SK-N-SH (cell line): ENCODE results near the gene OAS2. TPM values are rescaled to one million over a fixed set of nuclear protein-coding genes. Genes with fewer than 3 reads are reported as not detected.

ENCODE experiments used
- CTCF ChIA-PET: fragments of 300-600, 350-600 bp; formaldehyde crosslinking; extraction: SDS; loops from one replicate; lab custom pipeline; 2021; lab: Yijun Ruan, JAX
- POLR2A ChIA-PET: fragments of 350-600 bp; sonication (Branson Sonifier 250); formaldehyde crosslinking; extraction: SDS; loops from one replicate; lab custom pipeline; 2020; ENCODE audit warnings: antibody characterized with exemption, inconsistent platforms; lab: Yijun Ruan, JAX
- DNase-seq: peaks from one replicate; pipeline ENCODE4 v3.0.0; 2012
- H2AFZ ChIP-seq: fragments of 200-600 bp; sonication (generic); 2 replicates; pipeline ENCODE4 v1.8.1; 2016; ENCODE audit warnings: antibody characterized with exemption, mild to moderate bottlenecking, low read depth
- H3F3A ChIP-seq: fragments of 200-600 bp; sonication (generic); replicated peaks from 2 replicates; pipeline ENCODE3; 2016; ENCODE audit warnings: antibody characterized with exemption, mild to moderate bottlenecking; ENCODE audit not compliant: insufficient read depth
- H3K27ac ChIP-seq, 2 experiments: fragments of 200-500 bp in 1 of 2; fragments of 200-600 bp in 1 of 2; sonication (Bioruptor generic) in 1 of 2; sonication (generic), shearing (Covaris generic) in 1 of 2; 2 replicates each; pipeline versions ENCODE4 v1.5.1 to v1.6.1; 2014 to 2016; ENCODE audit warnings: low read depth in 2 of 2, inconsistent platforms in 1 of 2, low read length in 1 of 2, mild to moderate bottlenecking in 1 of 2, mixed read lengths in 1 of 2
- H3K27me3 ChIP-seq: fragments of 200-600 bp; sonication (generic), shearing (Covaris generic); 2 replicates; pipeline ENCODE4 v1.6.1; 2016; ENCODE audit warnings: mixed run types; ENCODE audit not compliant: insufficient read depth
- H3K36me3 ChIP-seq, 2 experiments: fragments of 200-500 bp in 1 of 2; fragments of 200-600 bp in 1 of 2; sonication (Bioruptor generic) in 1 of 2; sonication (generic) in 1 of 2; replicated peaks in 1 of 2; 2 replicates each; pipeline versions ENCODE3 to v1.5.1; 2014 to 2016; ENCODE audit warnings: low read length in 1 of 2, mild to moderate bottlenecking in 1 of 2; ENCODE audit not compliant: insufficient read depth in 2 of 2, control insufficient read depth in 1 of 2
- H3K4me1 ChIP-seq, 2 experiments: fragments of 200-500 bp in 1 of 2; fragments of 200-600 bp in 1 of 2; sonication (Bioruptor generic) in 1 of 2; sonication (generic), shearing (Covaris generic) in 1 of 2; 2 replicates each; pipeline versions ENCODE4 v1.5.1 to v1.6.1; 2014 to 2016; ENCODE audit warnings: low read depth in 1 of 2, low read length in 1 of 2, mixed run types in 1 of 2; ENCODE audit not compliant: insufficient read depth in 2 of 2, control insufficient read depth in 1 of 2
- H3K4me2 ChIP-seq: fragments of 200-600 bp; sonication (generic), shearing (Covaris generic); 2 replicates; pipeline ENCODE4 v1.6.1; 2017; ENCODE audit warnings: mixed run types
- H3K4me3 ChIP-seq, 2 experiments: fragments of 200-500 bp in 1 of 2; fragments of 200-600 bp in 1 of 2; sonication (Bioruptor generic) in 1 of 2; sonication (generic), shearing (Covaris generic) in 1 of 2; 2 replicates each; pipeline versions ENCODE4 v1.5.1 to v1.8.1; 2014 to 2016; ENCODE audit warnings: low read depth in 2 of 2, inconsistent platforms in 1 of 2, low read length in 1 of 2, mild to moderate bottlenecking in 1 of 2, mixed read lengths in 1 of 2, moderate library complexity in 1 of 2
- H3K79me2 ChIP-seq: fragments of 200-600 bp; sonication (generic); 2 replicates; pipeline ENCODE4 v1.8.1; 2017; ENCODE audit warnings: mild to moderate bottlenecking; ENCODE audit not compliant: insufficient read depth
- H3K9ac ChIP-seq: fragments of 200-600 bp; sonication (generic); 2 replicates; pipeline ENCODE4 v1.6.1; 2017; ENCODE audit warnings: mixed run types
- H3K9me2 ChIP-seq: fragments of 200-600 bp; sonication (generic); 2 replicates; pipeline ENCODE4 v1.6.1; 2017; ENCODE audit warnings: mixed run types
- H3K9me3 ChIP-seq: fragments of 200-600 bp; sonication (generic); 2 replicates; pipeline ENCODE4 v1.6.1; 2017; ENCODE audit warnings: mixed run types, mild to moderate bottlenecking, moderate library complexity
- H4K20me1 ChIP-seq: fragments of 200-600 bp; sonication (generic); 2 replicates; pipeline ENCODE4 v1.6.1; 2017; ENCODE audit warnings: mild to moderate bottlenecking, mixed run types; ENCODE audit not compliant: insufficient read depth
- FOSL2 ChIP-seq: IDR thresholded peaks from 2 replicates; pipeline ENCODE4 v1.4.0; 2012; ENCODE audit warnings: low read depth, mild to moderate bottlenecking, moderate library complexity, borderline replicate concordance
- MEF2A ChIP-seq: IDR thresholded peaks from 2 replicates; pipeline ENCODE4 v1.4.0; 2012; ENCODE audit warnings: low read depth, borderline replicate concordance
- NFIC ChIP-seq: IDR thresholded peaks from 2 replicates; pipeline ENCODE4 v1.4.0; 2012; ENCODE audit warnings: borderline replicate concordance
- NRF1 ChIP-seq: IDR thresholded peaks from 2 replicates; pipeline ENCODE4 v1.6.1; 2012; ENCODE audit warnings: low read depth, mild to moderate bottlenecking, low read length
- RFX5 ChIP-seq: IDR thresholded peaks from 2 replicates; pipeline ENCODE4 v1.6.1; 2012; ENCODE audit warnings: mild to moderate bottlenecking, improper control_type of control experiment, low read length
- RXRA ChIP-seq: IDR thresholded peaks from 2 replicates; pipeline ENCODE4 v1.4.0; 2012; ENCODE audit warnings: low read depth, mild to moderate bottlenecking, borderline replicate concordance
- TAF1 ChIP-seq: IDR thresholded peaks from 2 replicates; pipeline ENCODE4 v1.6.1; 2012; ENCODE audit warnings: low read depth, mild to moderate bottlenecking, low read length, moderate library complexity, borderline replicate concordance
- TCF12 ChIP-seq: IDR thresholded peaks from 2 replicates; pipeline ENCODE4 v1.4.0; 2012
- TEAD4 ChIP-seq: IDR thresholded peaks from 2 replicates; pipeline ENCODE4 v1.4.0; 2012; ENCODE audit warnings: mild to moderate bottlenecking, borderline replicate concordance; ENCODE audit not compliant: insufficient read depth
- WGBS: methylation state at CpG from one replicate; pipeline ENCODE4 v1.1.6; 2017; ENCODE audit warnings: low lambda C conversion rate; 5-methylcytosine and 5-hydroxymethylcytosine counted together
- polyA plus RNA-seq, 3 experiments: library from polyadenylated mRNA; depleted of rRNA; stranded (reverse); fragments of >200 nt; gene quantifications; 2 replicates each; pipeline ENCODE4 v1.2.3, GENCODE V29; 2012
- TF ChIP-seq, protein P1 (sequence below): IDR thresholded peaks from 2 replicates; pipeline ENCODE4; 2012
- TF ChIP-seq, protein P2 (sequence below): IDR thresholded peaks from 2 replicates; pipeline ENCODE4 v1.4.0; 2012; ENCODE audit warnings: low read depth
- TF ChIP-seq, protein P3 (sequence below): fragments of 200-600 bp; sonication (generic); IDR thresholded peaks from 2 replicates; pipeline ENCODE4 v1.6.1; 2017; ENCODE audit warnings: antibody characterized with exemption, mild to moderate bottlenecking, moderate library complexity

Gene OAS2
- polyA plus RNA-seq, 1 of the 3 experiments (the other 2 are of a cell fraction): not detected

DNA sequence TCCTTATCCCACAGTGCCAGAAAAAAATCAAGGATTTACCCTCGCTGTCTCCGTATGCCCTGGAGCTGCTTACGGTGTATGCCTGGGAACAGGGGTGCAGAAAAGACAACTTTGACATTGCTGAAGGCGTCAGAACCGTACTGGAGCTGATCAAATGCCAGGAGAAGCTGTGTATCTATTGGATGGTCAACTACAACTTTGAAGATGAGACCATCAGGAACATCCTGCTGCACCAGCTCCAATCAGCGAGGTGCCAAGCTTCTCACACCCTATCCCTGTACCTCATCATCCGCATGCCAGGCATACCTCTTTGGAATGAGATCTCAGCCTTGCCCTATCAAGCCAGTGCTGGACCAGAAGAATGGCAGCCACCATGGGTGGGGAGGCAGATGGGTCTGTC is 19.2 kb downstream of the OAS2 start (continued):
- TF ChIP-seq, protein P1, sequence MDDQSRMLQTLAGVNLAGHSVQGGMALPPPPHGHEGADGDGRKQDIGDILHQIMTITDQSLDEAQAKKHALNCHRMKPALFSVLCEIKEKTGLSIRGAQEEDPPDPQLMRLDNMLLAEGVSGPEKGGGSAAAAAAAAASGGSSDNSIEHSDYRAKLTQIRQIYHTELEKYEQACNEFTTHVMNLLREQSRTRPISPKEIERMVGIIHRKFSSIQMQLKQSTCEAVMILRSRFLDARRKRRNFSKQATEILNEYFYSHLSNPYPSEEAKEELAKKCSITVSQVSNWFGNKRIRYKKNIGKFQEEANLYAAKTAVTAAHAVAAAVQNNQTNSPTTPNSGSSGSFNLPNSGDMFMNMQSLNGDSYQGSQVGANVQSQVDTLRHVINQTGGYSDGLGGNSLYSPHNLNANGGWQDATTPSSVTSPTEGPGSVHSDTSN: no peak

DNA sequence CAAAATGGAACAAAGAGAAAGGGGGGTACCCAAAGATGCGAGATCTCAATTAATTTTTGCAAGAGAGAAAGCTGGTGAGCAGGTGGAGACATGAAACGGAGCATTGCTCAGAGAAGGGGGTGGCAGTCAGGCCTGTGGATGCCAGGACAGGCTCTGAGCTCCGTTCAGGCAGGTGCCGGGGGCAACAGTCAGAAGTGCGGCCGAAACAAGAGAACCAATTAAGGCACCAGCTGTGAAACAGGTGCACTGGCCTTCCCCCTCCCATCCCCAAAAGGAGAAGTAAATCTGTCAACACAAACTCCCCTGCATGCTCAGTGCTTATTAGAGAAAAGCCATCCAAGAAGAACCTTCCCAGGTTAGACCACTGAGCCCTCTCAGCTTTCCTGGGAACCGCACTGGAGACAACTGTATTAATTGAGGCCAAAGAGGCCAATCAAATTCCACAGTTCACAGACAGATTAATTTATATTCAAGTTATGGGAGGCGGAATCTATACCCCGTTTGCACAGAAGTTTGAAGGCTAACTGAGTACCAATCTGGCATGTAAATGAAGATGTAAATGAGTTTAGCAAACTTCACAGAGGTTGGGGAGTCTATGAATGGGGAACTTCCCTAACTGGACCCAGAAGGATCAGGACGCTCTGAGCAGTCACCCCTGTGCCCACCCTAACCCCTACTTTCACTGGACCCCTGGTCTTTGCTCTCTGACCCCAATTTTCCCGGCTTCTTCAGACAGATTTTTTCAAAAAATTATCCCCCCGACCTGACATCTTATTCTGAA is 20.9 kb downstream of the OAS2 start:
- Histone ChIP-seq H3K36me3 (no peaks in the 10 kb centered on the region), H3K9me2 (no peaks in the 10 kb centered on the region), H3K4me2 (no peak overlapping the region), H3K4me3 (no peak overlapping the region), H4K20me1 (no peaks in the 10 kb centered on the region)
- 26% methylated on average over 12 of the region's 12 CpGs for WGBS
- POLR2A ChIA-PET: no interaction called here
- TF ChIP-seq, protein P1: no peak
- TF ChIP-seq MEF2A (no peak), TEAD4 (no peak), TCF12 (no peak), NFIC (no peak), FOSL2 (no peak), RXRA (no peak), RFX5 (no peak), TAF1 (no peak), NRF1 (no peak)
- TF ChIP-seq, protein P2, sequence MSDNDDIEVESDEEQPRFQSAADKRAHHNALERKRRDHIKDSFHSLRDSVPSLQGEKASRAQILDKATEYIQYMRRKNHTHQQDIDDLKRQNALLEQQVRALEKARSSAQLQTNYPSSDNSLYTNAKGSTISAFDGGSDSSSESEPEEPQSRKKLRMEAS: no peak
- TF ChIP-seq, protein P3, sequence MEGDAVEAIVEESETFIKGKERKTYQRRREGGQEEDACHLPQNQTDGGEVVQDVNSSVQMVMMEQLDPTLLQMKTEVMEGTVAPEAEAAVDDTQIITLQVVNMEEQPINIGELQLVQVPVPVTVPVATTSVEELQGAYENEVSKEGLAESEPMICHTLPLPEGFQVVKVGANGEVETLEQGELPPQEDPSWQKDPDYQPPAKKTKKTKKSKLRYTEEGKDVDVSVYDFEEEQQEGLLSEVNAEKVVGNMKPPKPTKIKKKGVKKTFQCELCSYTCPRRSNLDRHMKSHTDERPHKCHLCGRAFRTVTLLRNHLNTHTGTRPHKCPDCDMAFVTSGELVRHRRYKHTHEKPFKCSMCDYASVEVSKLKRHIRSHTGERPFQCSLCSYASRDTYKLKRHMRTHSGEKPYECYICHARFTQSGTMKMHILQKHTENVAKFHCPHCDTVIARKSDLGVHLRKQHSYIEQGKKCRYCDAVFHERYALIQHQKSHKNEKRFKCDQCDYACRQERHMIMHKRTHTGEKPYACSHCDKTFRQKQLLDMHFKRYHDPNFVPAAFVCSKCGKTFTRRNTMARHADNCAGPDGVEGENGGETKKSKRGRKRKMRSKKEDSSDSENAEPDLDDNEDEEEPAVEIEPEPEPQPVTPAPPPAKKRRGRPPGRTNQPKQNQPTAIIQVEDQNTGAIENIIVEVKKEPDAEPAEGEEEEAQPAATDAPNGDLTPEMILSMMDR: no peak
- TF ChIP-seq, all 33 proteins: peak for 0
- CTCF ChIA-PET: interaction anchor here (0.7 to 1.6 kb wide), 2 partner anchors 9 to 100 kb away, joined by 3 to 4 read pairs; no protein-coding TSS in a partner anchor
- Histone ChIP-seq H3K27ac (no peak overlapping the region), H3K79me2 (no peaks in the 10 kb centered on the region), H3F3A (no peaks in the 10 kb centered on the region), H3K4me1 (peaks cover 0 to 2% of the 10 kb centered on the region in 2 experiments; a peak in 1 of 4 replicates), H3K27me3 (no peaks in the 10 kb centered on the region), H3K9me3 (no peaks in the 10 kb centered on the region), H3K9ac (no peak overlapping the region), H2AFZ (no peak overlapping the region)
- no peak for DNase-seq
